HFFc6 (cell line): ENCODE results near the gene HVCN1. TPM values are rescaled to one million over a fixed set of nuclear protein-coding genes. Genes with fewer than 3 reads are reported as not detected.
"Not testable (repeated sequence)": the region's sequence is repeated elsewhere in the genome, so short reads cannot be mapped to it uniquely, and the experiment has no call there.

Source experiments
- DNase-seq: peaks from one replicate; pipeline ENCODE4 v3.0.0-alpha.2; 2018
- H3K27ac Mint-ChIP-seq: 2 replicates; pipeline ENCODE4 v1.8.0; 2020; ENCODE audit warnings: mild to moderate bottlenecking, mixed read lengths
- H3K27me3 Mint-ChIP-seq: 2 replicates; pipeline ENCODE4 v1.8.0; 2021; ENCODE audit warnings: mild to moderate bottlenecking, moderate library complexity, mixed read lengths; ENCODE audit not compliant: insufficient read depth
- H3K36me3 Mint-ChIP-seq: 2 replicates; pipeline ENCODE4 v1.8.0; 2021; ENCODE audit warnings: low read depth, mixed read lengths
- H3K4me1 Mint-ChIP-seq: 2 replicates; pipeline ENCODE4 v1.8.0; 2020; ENCODE audit warnings: low read depth, mixed read lengths
- H3K4me3 Mint-ChIP-seq: 2 replicates; pipeline ENCODE4 v1.8.0; 2020; ENCODE audit warnings: mild to moderate bottlenecking, moderate library complexity, mixed read lengths
- H3K9me3 Mint-ChIP-seq: 2 replicates; pipeline ENCODE4 v1.8.0; 2020; ENCODE audit warnings: mild to moderate bottlenecking, mixed read lengths
- CTCF ChIP-seq: fragments of 200-600 bp; sonication (generic); IDR thresholded peaks from 2 replicates; pipeline ENCODE4 v1.5.0; 2021; ENCODE audit warnings: antibody characterized with exemption, mild to moderate bottlenecking
- total RNA-seq, 6 experiments: library from RNA; stranded (reverse); fragmentation: NEBNext Ultra II Directional; extraction: Animal tissue kit (Norgen Biotek cat#: 25700); gene quantifications; 2 replicates in 1 of 6; 3 replicates in 5 of 6; pipeline ENCODE4 v1.2.3, GENCODE V29; 2021

Gene HVCN1
- total RNA-seq, 6 experiments from 2014 or later = 0.09 to 0.71 (median 0.33) TPM; not detected in 1

DNA sequence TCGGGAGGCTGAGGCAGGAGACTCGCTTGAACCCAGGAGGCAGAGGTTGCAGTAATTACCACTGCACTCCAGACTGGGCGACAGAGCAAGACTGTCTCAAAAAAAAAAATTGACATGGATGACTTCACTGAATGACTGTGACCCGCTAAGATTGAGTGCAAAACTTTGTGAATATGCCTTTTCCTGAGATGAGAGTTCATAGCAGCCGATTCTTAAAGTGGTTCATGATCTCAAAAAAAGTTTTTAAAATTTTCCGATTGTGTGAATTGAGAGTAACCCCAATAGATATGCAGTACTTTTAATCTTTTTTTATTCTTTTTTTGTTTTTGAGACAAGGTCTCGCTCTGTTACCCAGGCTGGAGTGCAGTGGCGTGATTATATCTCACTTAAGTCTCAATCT lies 73.7 kb downstream of the HVCN1 start:
- peaks cover 10% of the 10 kb centered on the region for H3K4me1 Mint-ChIP-seq
- no peaks in the 10 kb centered on the region for H3K36me3 Mint-ChIP-seq
- H3K27me3 Mint-ChIP-seq = no peaks in the 10 kb centered on the region; the same call in 1 of the 2 replicates
- H3K27ac Mint-ChIP-seq = no peak overlapping the region; the same call in 1 of the 2 replicates
- no peak for DNase-seq
- H3K9me3 Mint-ChIP-seq = no peaks in the 10 kb centered on the region
- 0 out of 2 replicates have a peak overlapping the region, but pooled peaks have one; percentile 37 for H3K4me3 Mint-ChIP-seq
- TF ChIP-seq CTCF = no peak

- H3K4me1 Mint-ChIP-seq = peaks cover 10% of the 10 kb centered on the region
- no peaks in the 10 kb centered on the region; the same call in 1 of the 2 replicates for H3K27me3 Mint-ChIP-seq
- DNase-seq = peak; percentile 96
- no peaks in the 10 kb centered on the region for H3K9me3 Mint-ChIP-seq
- peak within 1 kb of the TSS; percentile 89 for H3K4me3 Mint-ChIP-seq
- H3K27ac Mint-ChIP-seq = peak within 1 kb of the TSS; percentile 85
- no peaks in the 10 kb centered on the region for H3K36me3 Mint-ChIP-seq
- 0 out of 2 replicates have a peak, but pooled peaks have one; percentile 10 for TF ChIP-seq CTCF
Measured at GRCh38 chr12:110613771-110614684, 74.9 kb downstream of the HVCN1 start, which contains the start of gene TCTN1. Gene TCTN1, plus strand, starts transcription at chr12:110614129. Its CDS starts 54 bp downstream, at chr12:110614183.

GRCh38 chr12:110613071-110613770 lies 75.7 kb downstream of the HVCN1 start:
- Mint-ChIP-seq H3K4me1 (peaks cover 11% of the 10 kb centered on the region), H3K4me3 (peak overlapping the region; percentile 89), H3K27ac (peak overlapping the region; percentile 85; the same call in 1 of the 2 replicates), H3K36me3 (no peaks in the 10 kb centered on the region), H3K9me3 (no peaks in the 10 kb centered on the region), H3K27me3 (no peaks in the 10 kb centered on the region; the same call in 1 of the 2 replicates)
- DNase-seq = no peak
- TF ChIP-seq CTCF = no peak

DNA sequence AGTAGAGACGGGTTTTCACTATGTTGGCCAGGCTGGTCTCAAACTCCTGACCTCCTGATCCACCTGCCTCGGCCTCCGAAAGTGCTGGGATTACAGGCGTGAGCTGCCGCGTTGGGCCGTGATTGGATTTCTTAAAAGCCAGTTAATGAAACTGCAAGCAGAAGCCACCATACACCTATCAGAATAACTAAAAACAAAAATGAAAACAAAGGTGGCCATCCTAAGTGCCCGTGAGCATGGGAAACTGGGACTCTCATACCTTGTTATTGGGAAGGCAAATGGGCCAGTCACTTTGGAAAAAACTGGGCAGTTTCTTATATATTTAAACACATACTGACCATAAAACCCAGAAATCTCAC lies 82.7 kb downstream of the HVCN1 start:
- Mint-ChIP-seq H3K4me1 (0 out of 2 replicates have a peak, but pooled peaks cover 5% of the 10 kb centered on the region), H3K36me3 (no peaks in the 10 kb centered on the region), H3K27me3 (no peaks in the 10 kb centered on the region; the same call in 1 of the 2 replicates), H3K9me3 (no peaks in the 10 kb centered on the region), H3K4me3 (peak overlapping the region; percentile 25; the same call in 1 of the 2 replicates), H3K27ac (no peak overlapping the region)
- no peak for DNase-seq
- TF ChIP-seq CTCF = no peak

GRCh38 chr12:110602085-110602814 lies 86.7 kb downstream of the HVCN1 start:
- peak; percentile 83 for TF ChIP-seq CTCF
- not testable (repeated sequence) for H3K4me1 Mint-ChIP-seq, H3K36me3 Mint-ChIP-seq, H3K9me3 Mint-ChIP-seq, H3K27ac Mint-ChIP-seq, H3K27me3 Mint-ChIP-seq, H3K4me3 Mint-ChIP-seq
- peak; percentile 38 for DNase-seq
